ENCODE results near the gene LRCH4. TPM values are rescaled to one million over a fixed set of nuclear protein-coding genes. Genes with fewer than 3 reads are reported as not detected.
A peak's percentile ranks its signal among the peaks of the same experiment; 100 is the strongest.
"Not testable (repeated sequence)": the region's sequence is repeated elsewhere in the genome, so short reads cannot be mapped to it uniquely, and the experiment has no call there.

Gene LRCH4
- polyA plus RNA-seq, 3 donors from 2014 or later = 78.9 to 125 (median 90.4) TPM

DNA sequence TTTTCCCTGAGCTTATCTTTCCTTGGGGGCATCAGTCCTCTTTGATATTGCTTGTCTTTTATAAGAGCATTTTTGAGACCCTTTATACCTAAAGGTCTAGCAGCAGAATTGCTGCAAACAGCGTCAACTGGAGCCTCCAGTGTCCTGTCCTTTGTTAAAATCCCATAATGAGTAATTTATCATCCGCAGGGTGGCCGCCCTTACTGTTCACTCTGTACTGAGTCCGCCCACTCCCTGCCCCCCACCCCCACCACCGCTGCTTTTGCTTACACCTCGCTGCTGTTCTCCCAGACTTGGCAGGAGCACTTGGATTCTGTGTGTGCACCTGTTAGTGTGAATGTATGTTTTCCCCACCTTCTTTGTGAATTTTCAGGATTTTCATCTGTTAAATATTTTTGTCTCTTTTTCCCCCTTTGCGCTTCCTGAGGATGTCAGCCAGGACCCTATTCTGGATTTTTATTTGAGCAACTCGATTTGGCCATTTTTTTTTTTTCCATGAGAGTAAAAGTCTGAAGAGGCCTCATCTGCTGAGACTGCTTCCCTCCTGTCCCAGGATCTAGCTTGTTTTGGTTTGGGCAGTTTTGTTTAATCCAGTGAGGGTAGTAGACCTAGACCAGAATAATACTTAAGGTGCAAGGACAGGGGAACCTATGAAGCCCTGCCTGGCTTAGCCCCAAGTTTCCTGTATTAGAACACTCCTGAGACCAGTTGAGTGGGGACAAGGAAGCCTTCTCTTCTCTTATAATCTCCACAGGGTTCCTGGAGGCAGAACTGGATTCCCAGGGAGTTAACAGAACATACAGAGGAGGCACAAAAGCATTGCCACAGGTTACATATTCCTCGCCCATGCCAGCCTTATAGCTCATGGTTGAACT, 38.8 kb downstream of the LRCH4 start:
- Mint-ChIP-seq H3K27ac (peak overlapping the region; percentile 89 to 99 (median 96)), H3K4me1 (peaks cover 85 to 87% of the 10 kb centered on the region in 2 donors)

DNA sequence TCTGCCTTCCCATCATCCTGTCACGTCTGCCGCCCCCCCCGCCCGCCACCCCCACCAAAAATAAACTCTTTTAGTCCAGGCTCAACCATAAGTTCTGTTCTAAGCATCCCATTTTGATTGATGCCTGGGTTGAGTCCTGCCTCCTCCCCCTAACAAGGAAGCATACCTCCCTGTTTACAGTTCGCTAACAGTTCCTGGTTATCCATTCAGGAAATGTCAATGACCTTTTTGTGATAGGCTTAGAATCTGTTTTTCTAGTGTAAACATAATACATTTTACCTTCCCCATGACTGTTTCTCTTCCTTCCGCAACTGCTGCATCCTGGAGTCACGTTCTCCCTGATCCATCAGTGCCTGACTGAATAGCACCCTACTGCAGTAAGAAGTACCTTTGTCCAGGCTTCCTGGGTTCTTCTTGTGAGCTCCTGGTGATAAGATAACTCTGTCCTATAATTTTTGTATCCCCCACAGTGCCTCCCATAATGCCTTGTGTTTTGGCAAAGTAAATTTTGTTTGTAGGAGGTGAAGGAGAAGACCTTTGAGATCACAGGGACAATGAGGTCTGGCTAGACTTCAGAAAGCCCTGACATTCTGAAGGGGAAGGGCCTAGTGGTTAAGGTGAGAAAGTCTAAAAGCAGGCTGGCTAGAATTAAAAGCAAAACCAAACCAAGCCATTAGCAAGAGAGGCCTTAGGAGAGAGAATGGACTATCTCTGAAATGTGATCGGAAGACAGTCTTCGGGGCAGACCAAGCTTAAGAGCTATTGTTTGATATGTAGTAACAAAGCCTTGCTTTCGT, 39.6 kb downstream of the LRCH4 start:
- Mint-ChIP-seq H3K4me3 (peak overlapping the region; percentile 69 to 91 (median 82)), H3K4me1 (peaks cover 91 to 96% of the 10 kb centered on the region in 2 donors), H3K27me3 (ENCODE audit: low read depth in 3 of 3) (peaks cover 2 to 6% (median 2%) of the 10 kb centered on the region in 3 donors), H3K27ac (peak overlapping the region; percentile 89 to 99 (median 96)), H3K9me3 (no peaks in the 10 kb centered on the region), H3K36me3 (peaks cover 6 to 7% (median 6%) of the 10 kb centered on the region in 3 donors)
- DNase-seq = peak; percentile 72 to 75 (median 73)

More for the DNA sequence above, 38.8 kb downstream of the LRCH4 start:
- Mint-ChIP-seq H3K9me3 (no peaks in the 10 kb centered on the region), H3K36me3 (peaks cover 6 to 7% (median 6%) of the 10 kb centered on the region in 3 donors), H3K27me3 (ENCODE audit: low read depth in 3 of 3) (peaks cover 2 to 6% (median 2%) of the 10 kb centered on the region in 3 donors), H3K4me3 (peak overlapping the region; percentile 69 to 91 (median 82))
- no peak for DNase-seq

- H3K9me3 Mint-ChIP-seq = no peaks in the 10 kb centered on the region
- peak overlapping the region; percentile 69 to 91 (median 82) for H3K4me3 Mint-ChIP-seq
- H3K36me3 Mint-ChIP-seq = peaks cover 4 to 5% (median 4%) of the 10 kb centered on the region in 3 donors
- peaks cover 94 to 100% of the 10 kb centered on the region in 2 donors for H3K4me1 Mint-ChIP-seq
- H3K27ac Mint-ChIP-seq = peak overlapping the region; percentile 89 to 99 (median 96)
- peaks cover 2 to 6% (median 2%) of the 10 kb centered on the region in 3 donors for H3K27me3 Mint-ChIP-seq (ENCODE audit: low read depth in 3 of 3)
- no peak for DNase-seq
These were observed 40.4 kb downstream of the LRCH4 start for GRCh38 chr7:100545360-100546128.

DNA sequence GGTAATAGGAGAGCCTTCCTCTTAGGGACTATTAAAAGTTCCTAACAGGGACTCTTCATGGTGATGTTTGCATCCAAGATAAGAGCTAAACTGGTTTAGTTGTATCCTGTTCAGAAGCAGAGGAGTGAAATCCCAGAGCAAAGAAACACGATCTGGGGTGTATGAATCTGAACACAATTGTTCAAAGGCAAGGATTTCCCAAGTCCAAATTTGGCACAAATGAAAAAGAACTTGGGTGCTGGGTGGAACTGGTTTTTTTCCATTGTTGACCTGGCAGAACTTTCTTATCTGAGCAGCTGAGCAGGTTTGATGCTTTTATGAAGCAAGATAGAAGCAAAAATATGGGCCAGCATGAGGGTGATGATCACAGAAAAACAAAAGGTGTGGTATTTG, 41.0 kb downstream of the LRCH4 start:
- Mint-ChIP-seq H3K9me3 (no peaks in the 10 kb centered on the region), H3K36me3 (no peaks in the 10 kb centered on the region), H3K4me3 (peak overlapping the region; percentile 69 to 91 (median 81)), H3K27ac (peak overlapping the region; percentile 89 to 99 (median 96)), H3K4me1 (peaks cover 94 to 100% of the 10 kb centered on the region in 2 donors), H3K27me3 (ENCODE audit: low read depth in 3 of 3) (peaks cover 2% of the 10 kb centered on the region in 3 donors)
- DNase-seq = no peak

- H3K9me3 Mint-ChIP-seq = no peaks in the 10 kb centered on the region
These were observed 41.5 kb downstream of the LRCH4 start for GRCh38 chr7:100544386-100544785.

GRCh38 chr7:100543586-100543985, 42.3 kb downstream of the LRCH4 start:
- Mint-ChIP-seq H3K4me1 (peaks cover 90 to 96% of the 10 kb centered on the region in 2 donors), H3K9me3 (no peaks in the 10 kb centered on the region), H3K36me3 (no peaks in the 10 kb centered on the region), H3K27me3 (ENCODE audit: low read depth in 3 of 3) (peaks cover 6 to 7% (median 7%) of the 10 kb centered on the region in 3 donors), H3K4me3 (peak overlapping the region; percentile 29 to 91 (median 65)), H3K27ac (peak overlapping the region; percentile 89 to 99 (median 96))
- DNase-seq = no peak

More at GRCh38 chr7:100544386-100544785, 41.5 kb downstream of the LRCH4 start:
- Mint-ChIP-seq H3K4me3 (peak overlapping the region; percentile 65 to 91 (median 72)), H3K27me3 (ENCODE audit: low read depth in 3 of 3) (peaks cover 0 to 3% (median 2%) of the 10 kb centered on the region in 3 donors), H3K36me3 (no peaks in the 10 kb centered on the region), H3K4me1 (peaks cover 94 to 98% of the 10 kb centered on the region in 2 donors), H3K27ac (peak overlapping the region; percentile 89 to 99 (median 96))
- DNase-seq = no peak

DNA sequence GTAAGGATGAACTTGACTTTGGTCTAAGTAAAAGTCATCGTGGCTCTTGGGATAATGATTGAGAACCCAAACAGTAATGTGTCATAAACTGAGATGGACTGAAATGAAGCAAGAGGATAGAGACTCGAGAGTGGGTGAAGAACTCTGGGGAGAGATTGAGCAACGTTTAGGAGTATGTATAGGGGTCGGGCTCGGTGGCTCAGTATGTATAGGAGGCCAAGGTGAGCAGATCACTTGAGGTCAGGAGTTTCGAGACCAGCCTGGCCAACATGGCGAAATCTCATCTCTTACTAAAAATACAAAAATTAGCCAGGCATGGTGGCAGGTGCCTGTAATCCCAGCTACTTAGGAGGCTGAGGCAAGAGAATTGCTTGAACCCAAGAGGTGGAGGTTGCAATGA, 44.6 kb downstream of the LRCH4 start:
- peak overlapping the region; percentile 11 to 93 (median 63) for H3K4me3 Mint-ChIP-seq
- H3K27ac Mint-ChIP-seq; DNase-seq; H3K9me3 Mint-ChIP-seq; H3K27me3 Mint-ChIP-seq (ENCODE audit: low read depth in 3 of 3); H3K36me3 Mint-ChIP-seq: not testable (repeated sequence)
- H3K4me1 Mint-ChIP-seq = peaks cover 72 to 78% of the 10 kb centered on the region in 2 donors

GRCh38 chr7:100540073-100540723, 45.7 kb downstream of the LRCH4 start:
- DNase-seq = no peak
- H3K4me1 Mint-ChIP-seq = peaks cover 61 to 67% of the 10 kb centered on the region in 2 donors
- H3K4me3 Mint-ChIP-seq = peak overlapping the region; percentile 88 to 98 (median 92)
- no peaks in the 10 kb centered on the region for H3K9me3 Mint-ChIP-seq
- H3K36me3 Mint-ChIP-seq = no peaks in the 10 kb centered on the region
- peaks cover 5 to 7% (median 7%) of the 10 kb centered on the region in 3 donors for H3K27me3 Mint-ChIP-seq (ENCODE audit: low read depth in 3 of 3)
- H3K27ac Mint-ChIP-seq = peak overlapping the region in 2 of 6 donors; percentile 77 to 88

DNA sequence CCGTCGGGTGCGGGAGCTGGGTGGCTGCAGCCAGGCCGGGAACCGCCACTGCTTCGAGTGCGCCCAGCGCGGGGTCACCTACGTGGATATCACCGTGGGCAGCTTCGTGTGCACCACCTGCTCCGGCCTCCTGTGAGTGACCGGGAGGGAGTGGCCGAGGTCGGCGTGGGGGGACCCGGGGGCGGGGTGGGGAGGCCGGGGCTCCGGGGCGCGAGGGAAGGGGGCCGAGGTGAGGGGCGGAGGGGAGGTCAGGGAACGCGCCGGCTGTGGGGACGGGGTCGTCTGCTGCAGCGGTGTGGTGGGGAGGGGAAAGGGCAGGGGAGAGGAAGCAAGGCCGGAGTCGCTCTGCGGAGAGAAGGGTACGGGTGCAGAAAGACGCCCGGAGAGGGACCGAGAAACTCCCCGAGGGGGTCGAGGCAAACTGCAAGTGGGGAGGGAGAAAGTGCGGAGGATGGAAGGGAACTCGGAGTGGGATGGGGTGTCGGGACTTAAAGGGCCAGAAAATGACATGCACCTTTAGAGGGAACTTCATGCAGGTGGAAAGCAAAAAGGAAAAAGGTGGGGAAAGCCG, 46.4 kb downstream of the LRCH4 start:
- H3K27ac Mint-ChIP-seq = peak overlapping the region in 5 of 6 donors; percentile 34 to 88 (median 74)
- H3K27me3 Mint-ChIP-seq (ENCODE audit: low read depth in 3 of 3) = peaks cover 5 to 7% (median 7%) of the 10 kb centered on the region in 3 donors
- no peak for DNase-seq
- H3K9me3 Mint-ChIP-seq = no peaks in the 10 kb centered on the region
- H3K4me1 Mint-ChIP-seq = peaks cover 54 to 60% of the 10 kb centered on the region in 2 donors
- peak overlapping the region; percentile 89 to 98 (median 92) for H3K4me3 Mint-ChIP-seq
- H3K36me3 Mint-ChIP-seq = no peaks in the 10 kb centered on the region

- Mint-ChIP-seq H3K36me3 (no peaks in the 10 kb centered on the region), H3K9me3 (no peaks in the 10 kb centered on the region), H3K27ac (peak within 1 kb of the TSS; percentile 83 to 93 (median 89)), H3K27me3 (ENCODE audit: low read depth in 3 of 3) (peaks cover 5 to 7% (median 7%) of the 10 kb centered on the region in 3 donors), H3K4me1 (peaks cover 48 to 53% of the 10 kb centered on the region in 2 donors), H3K4me3 (peak within 1 kb of the TSS; percentile 89 to 98 (median 92))
- DNase-seq = peak; percentile 100
These were observed 47.1 kb downstream of the LRCH4 start, which contains the start of gene AGFG2 for GRCh38 chr7:100538654-100539435. AGFG2 (plus strand) TSS chr7:100539203; CDS start chr7:100539347, 144 bp downstream.

GRCh38 chr7:100538348-100538653, 47.6 kb downstream of the LRCH4 start:
- Mint-ChIP-seq H3K36me3 (no peaks in the 10 kb centered on the region), H3K4me1 (peaks cover 42 to 48% of the 10 kb centered on the region in 2 donors), H3K4me3 (peak overlapping the region; percentile 86 to 98 (median 92)), H3K27me3 (ENCODE audit: low read depth in 3 of 3) (peaks cover 5 to 7% (median 7%) of the 10 kb centered on the region in 3 donors), H3K9me3 (no peaks in the 10 kb centered on the region), H3K27ac (peak overlapping the region; percentile 73 to 93 (median 87))
- DNase-seq = no peak

DNA sequence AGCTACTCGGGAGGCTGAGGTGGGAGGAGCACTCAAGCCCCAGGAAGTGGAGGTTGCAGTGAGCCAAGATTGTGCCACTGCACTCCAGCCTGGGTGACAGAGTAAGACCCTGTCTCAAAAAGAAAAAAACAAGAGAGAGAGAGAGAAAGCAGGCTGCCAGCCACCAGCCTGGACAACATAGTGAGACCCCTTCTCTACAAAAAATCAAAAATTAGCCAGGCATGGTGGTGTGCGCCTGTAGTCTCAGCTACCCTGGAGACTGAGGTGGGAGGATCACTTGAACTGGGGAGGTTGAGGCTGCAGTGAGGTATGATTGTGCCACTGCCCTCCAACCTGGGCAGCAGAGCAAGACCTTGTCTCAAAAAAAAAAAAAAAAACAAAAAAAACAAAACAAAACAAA, 49.2 kb downstream of the LRCH4 start:
- not testable (repeated sequence) for H3K9me3 Mint-ChIP-seq; H3K27ac Mint-ChIP-seq; H3K4me3 Mint-ChIP-seq; H3K27me3 Mint-ChIP-seq (ENCODE audit: low read depth in 3 of 3); DNase-seq; H3K36me3 Mint-ChIP-seq
- peaks cover 28 to 32% of the 10 kb centered on the region in 2 donors for H3K4me1 Mint-ChIP-seq
